Transverse colon (tissue), 4 donors: ENCODE measurements around the gene LRP1B. TPM values are rescaled to one million over a fixed set of nuclear protein-coding genes. Genes with fewer than 3 reads are reported as not detected.
"Not testable (repeated sequence)": the region's sequence is repeated elsewhere in the genome, so short reads cannot be mapped to it uniquely, and the experiment has no call there.

ENCODE experiments used
- DNase-seq: peaks from one replicate; pipeline ENCODE4 v3.0.0-alpha.2; 2019
- H3K27ac ChIP-seq, 4 donors: fragments of 200-600 bp; sonication (generic); 2 replicates each; pipeline ENCODE4 v1.5.1; 2016 to 2018; ENCODE audit warnings: inconsistent platforms in 4 of 4
- H3K27me3 ChIP-seq: fragments of 200-600 bp; sonication (generic); 2 replicates; pipeline ENCODE4 v1.5.1; 2017; ENCODE audit warnings: inconsistent platforms
- H3K36me3 ChIP-seq, 4 donors: fragments of 200-600 bp; sonication (generic); 2 replicates each; pipeline ENCODE4 v1.5.1; 2017 to 2019; ENCODE audit warnings: inconsistent platforms in 4 of 4
- H3K4me1 ChIP-seq, 4 donors: fragments of 200-600 bp; sonication (generic); 2 replicates each; pipeline ENCODE4 v1.5.1; 2017 to 2020; ENCODE audit warnings: inconsistent platforms in 4 of 4
- H3K4me3 ChIP-seq, 4 donors: fragments of 200-600 bp; sonication (generic); 1 replicate in 1 of 4; 2 replicates in 3 of 4; pipeline versions ENCODE4 v1.5.1 to v1.6.1; 2017 to 2019; ENCODE audit warnings: inconsistent platforms in 4 of 4
- H3K9me3 ChIP-seq, 2 donors: fragments of 200-600 bp; sonication (generic); 2 replicates each; pipeline ENCODE4 v1.5.1; 2017 to 2019; ENCODE audit warnings: inconsistent platforms in 2 of 2
- CTCF ChIP-seq, 5 experiments: fragments of 200-600 bp in 3 of 5; fragments of 450-650 bp in 2 of 5; sonication (generic) in 3 of 5; IDR thresholded peaks; 1 replicate in 2 of 5; 2 replicates in 3 of 5; pipeline ENCODE4 v1.5.1; 2016 to 2017; ENCODE audit warnings: antibody characterized with exemption in 5 of 5, inconsistent platforms in 3 of 5, mild to moderate bottlenecking in 2 of 5, moderate library complexity in 1 of 5
- EP300 ChIP-seq: sonication (generic); formaldehyde crosslinking; IDR thresholded peaks from one replicate; pipeline ENCODE4 v1.6.1; 2017; ENCODE audit warnings: antibody characterized with exemption, low read depth
- POLR2A ChIP-seq: fragments of 450-650 bp; IDR thresholded peaks from one replicate; pipeline ENCODE4 v1.6.1; 2016; ENCODE audit warnings: antibody characterized with exemption, mild to moderate bottlenecking, moderate library complexity
- POLR2AphosphoS5 ChIP-seq, 3 donors: sonication (generic); formaldehyde crosslinking; IDR thresholded peaks; one replicate each; pipeline ENCODE4 v1.6.1; 2016; ENCODE audit warnings: antibody characterized with exemption in 3 of 3
- WGBS, 2 donors: methylation state at CpG; one replicate each; pipeline ENCODE4 v1.1.5; 2018; ENCODE audit warnings: low coverage in 1 of 2; 5-methylcytosine and 5-hydroxymethylcytosine counted together
- in situ Hi-C, 4 donors: fragments of 200-750 bp; cut with MboI; loops; one replicate each; pipeline versions ENCODE4 v1.15.0 to v1.15.1; 2017; ENCODE audit warnings: low sequenced_read_pairs in 3 of 4, low pct_ligation_motif_present in 1 of 4, low pct_unique_long_range_greater_than_20kb in 1 of 4
- intact Hi-C: fragments of 100-400 bp; cut with DNase I; formaldehyde crosslinking; loops from one replicate; pipeline ENCODE4 v1.15.1; 2023; ENCODE audit warnings: low total_unique reads
- total RNA-seq, 4 donors: library from RNA; depleted of rRNA; stranded (reverse); fragments of >200 nt; gene quantifications; one replicate each; pipeline ENCODE4 v1.1.0, GENCODE V29; 2016

Gene LRP1B
- total RNA-seq, 4 donors from 2014 or later: 0.48 to 5.4 (median 0.82) TPM; not detected in 1

- no peak overlapping the region for H3K4me3 ChIP-seq
- H3K27ac ChIP-seq: no peak overlapping the region
- no peaks in the 10 kb centered on the region for H3K9me3 ChIP-seq
- H3K4me1 ChIP-seq: no peaks in the 10 kb centered on the region
- no peaks in the 10 kb centered on the region for H3K27me3 ChIP-seq
- in situ Hi-C loops: no loop called here
- intact Hi-C loops: no loop called here
- DNase-seq: no peak
- WGBS, 2 donors: 67 to 77% methylated on average over 1 to 4 of the region's 4 CpGs
- no peak for TF ChIP-seq CTCF (IDR thresholded peaks at IDR 0.05)
- no peak for TF ChIP-seq POLR2AphosphoS5 (IDR thresholded peaks at IDR 0.05)
- no peak for TF ChIP-seq EP300
- H3K36me3 ChIP-seq: no peaks in the 10 kb centered on the region
These were observed 1782.0 kb downstream of the LRP1B start for GRCh38 chr2:140348826-140349225.

GRCh38 chr2:140344838-140345237 is 1786.0 kb downstream of the LRP1B start:
- WGBS, 2 donors: 50 to 78% methylated on average over 1 of the region's 1 CpG
- Histone ChIP-seq H3K27me3 (no peaks in the 10 kb centered on the region), H3K27ac (no peak overlapping the region), H3K4me1 (no peaks in the 10 kb centered on the region), H3K4me3 (no peak overlapping the region), H3K9me3 (no peaks in the 10 kb centered on the region), H3K36me3 (no peaks in the 10 kb centered on the region)
- TF ChIP-seq EP300 (no peak), POLR2A (no peak), POLR2AphosphoS5 (IDR thresholded peaks at IDR 0.05) (no peak), CTCF (IDR thresholded peaks at IDR 0.05) (no peak)
- in situ Hi-C loops (no loop called here), intact Hi-C loops (no loop called here)
- no peak for DNase-seq

GRCh38 chr2:140344266-140344665 is 1786.5 kb downstream of the LRP1B start:
- H3K4me1 ChIP-seq, H3K9me3 ChIP-seq, H3K27ac ChIP-seq, H3K36me3 ChIP-seq, H3K27me3 ChIP-seq, in situ Hi-C loops, H3K4me3 ChIP-seq, intact Hi-C loops, DNase-seq: not testable (repeated sequence)
- WGBS, 2 donors: 64 to 81% methylated on average over 1 of the region's 1 CpG

- in situ Hi-C loops: no loop called here
- intact Hi-C loops: no loop called here
- no peaks in the 10 kb centered on the region for H3K36me3 ChIP-seq
- no peak overlapping the region for H3K27ac ChIP-seq
- DNase-seq: no peak
- H3K4me1 ChIP-seq: no peaks in the 10 kb centered on the region
- H3K9me3 ChIP-seq: no peaks in the 10 kb centered on the region
- 39% methylated on average over 1 of the region's 1 CpG; no CpG with 5 or more reads in 1 of the 2 donors for WGBS, 2 donors
- TF ChIP-seq POLR2A (no peak), POLR2AphosphoS5 (IDR thresholded peaks at IDR 0.05) (no peak), EP300 (no peak), CTCF (IDR thresholded peaks at IDR 0.05) (no peak)
- H3K4me3 ChIP-seq: no peak overlapping the region
- H3K27me3 ChIP-seq: no peaks in the 10 kb centered on the region
These were observed 1792.0 kb downstream of the LRP1B start for GRCh38 chr2:140338795-140339194.

GRCh38 chr2:140337061-140337460 is 1793.8 kb downstream of the LRP1B start:
- intact Hi-C loops: no loop called here
- WGBS, 2 donors: 46 to 54% methylated on average over 4 of the region's 4 CpGs
- Histone ChIP-seq H3K27me3 (no peaks in the 10 kb centered on the region), H3K27ac (no peak overlapping the region), H3K36me3 (no peaks in the 10 kb centered on the region), H3K9me3 (no peaks in the 10 kb centered on the region), H3K4me1 (no peaks in the 10 kb centered on the region), H3K4me3 (no peak overlapping the region)
- in situ Hi-C loops: no loop called here
- DNase-seq: no peak
- no peak for TF ChIP-seq POLR2A
- TF ChIP-seq POLR2AphosphoS5 (IDR thresholded peaks at IDR 0.05): no peak
- no peak for TF ChIP-seq EP300
- TF ChIP-seq CTCF (IDR thresholded peaks at IDR 0.05): no peak
